Fibroblast of skin of right biceps (primary cell): ENCODE data around the gene DHX30.
"Not testable (repeated sequence)": the region's sequence is repeated elsewhere in the genome, so short reads cannot be mapped to it uniquely, and the experiment has no call there.

Experiments used
- DNase-seq: peaks from one replicate; pipeline ENCODE4 v3.0.0-alpha.2; 2013

The DHX30 gene

GRCh38 chr3:47854720-47855455, 52.0 kb downstream of the DHX30 start:
- no peak for DNase-seq

GRCh38 chr3:47855461-47856383, 52.8 kb downstream of the DHX30 start:
- DNase-seq = no peak

DNA sequence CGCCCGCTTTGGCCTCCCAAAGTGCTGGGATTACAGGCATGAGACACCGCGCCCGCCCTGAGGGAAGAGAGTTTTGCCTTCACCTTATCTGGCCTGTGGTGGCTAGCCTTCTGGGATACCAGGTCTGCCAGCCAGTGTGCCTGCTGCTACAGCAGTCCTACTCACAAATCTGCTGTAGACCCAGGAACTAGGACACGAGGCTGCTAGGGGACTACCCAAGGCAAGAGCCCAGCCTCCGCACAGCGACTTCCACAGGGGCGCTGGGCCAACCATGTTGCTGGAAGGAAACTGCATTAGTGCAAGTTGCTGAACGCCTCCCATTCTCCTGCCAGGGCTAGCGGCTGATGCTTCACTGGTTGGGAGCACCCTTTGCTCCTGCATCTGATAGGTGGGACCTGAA, 53.7 kb downstream of the DHX30 start:
- no peak for DNase-seq

GRCh38 chr3:47857151-47857550, 54.2 kb downstream of the DHX30 start:
- no peak for DNase-seq

DNA sequence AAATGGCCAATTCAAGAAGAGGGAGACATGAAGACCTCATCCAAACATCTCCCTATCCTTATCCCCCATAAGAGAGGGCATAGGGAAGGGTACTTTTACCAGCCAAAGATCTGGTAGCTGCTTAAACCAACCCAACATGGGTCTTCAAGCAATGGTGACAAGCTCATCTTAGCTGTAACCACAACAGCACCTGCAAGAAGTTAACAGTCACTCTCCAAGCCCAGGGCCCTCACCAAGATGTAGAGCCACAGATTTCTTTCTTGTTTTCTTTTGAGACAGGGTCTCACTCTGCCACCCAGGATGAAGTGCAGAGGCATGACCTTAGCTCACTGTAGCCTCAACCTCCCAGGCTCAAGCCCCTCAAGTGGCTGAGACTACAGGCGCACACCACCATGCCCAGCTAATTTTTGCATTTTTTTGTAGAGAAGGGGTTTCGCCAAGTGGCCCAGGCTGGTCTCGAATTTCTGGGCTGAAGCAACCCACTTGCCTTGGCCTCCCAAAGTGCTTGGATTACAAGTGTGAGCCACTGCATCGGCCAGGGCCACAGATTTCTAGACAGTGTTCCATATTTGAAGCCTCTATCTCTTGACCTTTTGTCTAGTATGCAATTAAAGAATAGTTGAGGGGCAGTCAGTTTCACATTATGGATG, 57.1 kb downstream of the DHX30 start:
- DNase-seq = no peak

DNA sequence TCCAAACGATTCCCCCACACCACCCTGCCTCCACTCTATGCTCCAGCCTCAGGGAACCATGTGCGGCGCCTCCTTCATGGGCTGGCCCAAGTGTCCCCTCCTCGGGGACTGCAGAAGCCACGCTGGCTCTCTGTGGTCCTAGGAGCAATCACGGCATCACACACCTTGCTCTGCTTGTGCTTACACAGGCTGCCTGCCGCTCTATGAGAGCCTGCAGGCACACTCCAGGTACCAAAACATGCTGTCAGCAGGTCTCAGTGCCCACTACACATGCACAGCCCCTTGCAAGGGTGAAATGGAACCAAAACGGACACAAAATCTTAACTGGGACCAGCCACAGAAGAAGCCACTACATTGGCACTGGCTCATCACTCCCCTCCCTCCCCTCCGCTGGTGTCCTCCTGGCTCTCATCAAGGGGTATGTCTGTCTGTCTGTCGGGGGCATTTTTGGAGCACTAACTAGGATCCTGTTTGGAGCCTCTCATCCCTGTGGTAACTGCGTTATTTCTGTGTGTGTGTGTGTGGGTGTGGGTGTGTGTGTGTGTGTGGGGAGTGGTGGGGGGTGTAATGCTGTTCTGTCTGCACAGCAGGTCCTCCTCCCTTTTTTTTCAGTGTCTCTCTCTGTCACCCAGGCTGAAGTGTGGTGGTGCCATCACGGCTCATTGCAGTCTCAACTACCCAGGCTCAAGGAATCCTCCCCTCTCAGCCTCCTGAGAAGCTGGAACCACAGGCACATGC, 60.6 kb downstream of the DHX30 start:
- DNase-seq = no peak

DNA sequence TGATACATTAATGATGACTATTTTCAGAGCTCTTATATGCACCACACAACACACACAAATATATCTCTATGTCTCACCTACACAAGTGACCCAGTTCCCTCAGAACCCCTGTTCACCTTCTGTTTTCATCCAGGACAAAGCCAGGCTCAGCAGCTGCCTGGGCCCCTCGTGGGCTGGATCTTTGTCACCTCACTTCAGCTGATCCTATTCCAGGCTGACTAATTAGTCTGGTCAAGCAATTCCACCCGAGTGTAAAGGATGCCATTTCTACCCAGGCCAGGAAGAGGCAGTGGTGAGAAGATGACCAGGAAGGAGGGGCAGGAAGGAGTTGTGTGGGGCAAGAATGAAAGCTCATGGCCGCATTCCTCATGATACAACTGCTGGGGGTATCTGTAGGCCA, 62.3 kb downstream of the DHX30 start:
- DNase-seq = no peak

DNA sequence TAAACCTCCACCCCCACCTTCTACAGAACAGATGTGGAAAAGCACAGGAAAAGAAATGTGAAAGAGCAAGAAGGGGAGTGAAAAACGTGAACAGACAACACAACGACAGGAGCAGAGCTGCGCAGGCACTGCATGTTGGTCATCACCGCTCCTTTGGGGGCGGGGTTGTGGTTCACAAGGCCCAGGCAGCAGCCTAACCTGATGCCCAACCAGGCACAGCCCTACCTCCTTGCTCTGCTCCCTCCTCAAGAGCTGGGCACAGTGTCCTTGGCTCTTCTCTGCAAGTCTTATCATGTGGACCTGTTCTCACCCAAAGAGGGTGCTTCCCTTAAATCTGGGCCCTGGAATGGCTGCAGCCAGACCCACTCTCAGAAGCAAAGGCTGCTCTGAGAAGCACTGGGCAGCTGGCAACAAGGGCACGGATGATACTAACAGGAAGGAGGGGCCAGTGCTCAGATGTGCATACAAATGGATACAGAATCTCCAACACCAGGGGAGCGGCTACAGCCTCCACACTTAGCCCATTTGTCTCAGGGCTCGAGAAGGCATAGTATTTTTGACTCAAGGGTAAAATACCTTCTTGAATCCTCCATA, 64.6 kb downstream of the DHX30 start:
- DNase-seq = no peak

DNA sequence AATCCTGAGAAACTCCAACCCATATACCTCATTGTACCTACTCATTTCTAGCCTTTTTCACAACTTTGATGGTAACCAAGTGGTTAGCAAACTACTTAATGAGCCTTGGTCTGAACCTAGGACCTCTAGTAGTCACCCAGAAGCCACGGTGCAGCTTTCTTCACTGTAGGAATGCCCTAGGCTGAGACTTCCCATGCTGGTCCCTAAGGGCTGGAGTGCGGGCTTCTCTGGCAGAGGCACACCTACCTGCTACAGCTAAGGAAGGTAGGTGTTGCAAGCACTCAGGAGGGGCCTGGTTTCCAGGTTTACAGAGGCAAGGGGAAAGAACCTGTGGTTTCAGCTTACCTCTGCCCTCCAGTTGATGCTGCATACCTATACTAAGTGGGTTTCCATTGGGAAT, 65.4 kb downstream of the DHX30 start:
- DNase-seq = no peak

GRCh38 chr3:47870156-47870555, 67.2 kb downstream of the DHX30 start:
- no peak for DNase-seq

DNA sequence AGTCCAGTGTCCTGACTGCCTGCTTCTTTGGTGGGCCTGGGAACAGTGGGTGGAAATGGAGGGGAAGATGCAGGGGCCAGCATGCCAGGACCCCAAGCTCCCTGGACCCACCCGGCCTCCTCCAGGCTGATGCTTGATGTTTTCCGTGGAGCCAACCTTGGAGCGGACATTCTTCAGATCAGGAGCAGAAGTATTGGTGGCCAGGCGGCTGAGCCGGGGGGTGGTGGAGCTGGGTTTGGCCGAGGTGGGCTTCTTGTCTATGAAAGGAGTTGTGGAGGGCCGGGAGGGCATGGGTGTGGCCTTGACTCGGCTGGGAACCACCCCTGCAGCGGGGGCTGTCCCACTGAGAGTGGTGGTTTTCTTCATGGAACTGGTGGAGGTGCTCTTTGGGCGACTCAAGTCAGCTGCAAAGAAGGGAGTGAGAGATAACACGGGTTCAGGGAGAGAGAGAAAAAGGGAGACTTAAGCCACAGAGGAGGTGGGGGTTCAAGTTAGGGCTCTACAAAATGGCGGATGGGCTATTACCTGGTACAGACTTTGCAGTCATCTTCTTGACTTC, 67.8 kb downstream of the DHX30 start:
- no peak for DNase-seq

- DNase-seq = no peak
These were observed 68.5 kb downstream of the DHX30 start for GRCh38 chr3:47871389-47871788.

- no peak for DNase-seq
These were observed 70.0 kb downstream of the DHX30 start for GRCh38 chr3:47872916-47873315.

DNA sequence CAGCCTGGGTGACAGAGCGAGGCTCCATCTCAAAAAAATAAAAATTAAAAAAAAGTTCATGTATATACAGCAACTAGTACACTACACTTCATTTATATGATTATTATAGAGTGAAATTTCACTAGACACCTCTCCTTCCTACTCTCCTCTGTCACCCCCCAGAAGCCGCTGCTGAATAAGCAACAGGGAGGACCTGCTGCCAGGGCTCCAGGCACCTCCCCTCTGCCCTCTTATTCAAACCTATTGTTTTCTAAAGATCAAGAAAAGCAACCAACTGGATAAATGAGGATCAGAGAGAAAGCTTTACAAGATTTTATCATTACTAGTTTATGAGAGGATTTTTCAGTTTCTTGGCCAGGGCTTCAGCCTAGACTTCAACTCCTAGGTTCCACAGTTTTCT, 71.5 kb downstream of the DHX30 start:
- DNase-seq = no peak

DNA sequence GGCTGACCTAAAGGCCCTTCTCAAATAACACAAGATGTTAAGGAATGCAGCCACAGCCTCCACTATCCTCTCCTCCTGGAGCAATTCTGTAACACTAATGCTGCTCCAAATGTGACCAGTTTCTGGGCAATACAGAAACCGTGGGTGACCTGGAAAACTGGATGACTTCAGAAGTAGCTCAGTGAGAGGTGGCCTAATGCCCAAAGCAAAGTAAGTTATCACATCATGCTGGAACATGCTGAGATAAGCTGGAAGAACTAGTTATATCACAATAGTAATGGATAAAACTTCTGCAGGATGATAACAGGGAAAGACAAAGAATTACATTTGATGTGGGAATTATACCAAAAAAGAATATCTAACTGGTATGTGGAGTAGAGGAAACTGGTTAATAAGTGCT, 72.0 kb downstream of the DHX30 start:
- no peak for DNase-seq

GRCh38 chr3:47877290-47877689, 74.4 kb downstream of the DHX30 start:
- DNase-seq = peak; percentile 32

DNA sequence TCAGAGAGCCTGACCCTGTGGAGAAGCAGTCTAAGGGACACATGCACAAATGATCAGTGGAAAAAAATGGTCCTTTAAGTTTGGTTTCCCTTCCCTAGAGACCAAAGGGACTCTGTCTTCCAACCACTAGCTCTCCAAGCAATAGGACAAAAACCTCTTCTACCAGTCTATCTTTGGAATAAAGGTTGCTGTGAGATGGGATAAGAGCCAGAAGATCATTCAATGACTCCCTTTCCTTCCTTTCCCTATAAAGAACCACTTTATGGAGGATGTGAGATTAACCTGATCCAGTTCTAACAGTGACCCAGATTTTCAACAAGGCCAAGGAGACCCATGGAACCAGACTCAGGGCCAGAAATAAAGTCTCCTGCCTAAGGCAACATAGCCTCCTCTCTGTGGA, 74.8 kb downstream of the DHX30 start:
- no peak for DNase-seq

DNA sequence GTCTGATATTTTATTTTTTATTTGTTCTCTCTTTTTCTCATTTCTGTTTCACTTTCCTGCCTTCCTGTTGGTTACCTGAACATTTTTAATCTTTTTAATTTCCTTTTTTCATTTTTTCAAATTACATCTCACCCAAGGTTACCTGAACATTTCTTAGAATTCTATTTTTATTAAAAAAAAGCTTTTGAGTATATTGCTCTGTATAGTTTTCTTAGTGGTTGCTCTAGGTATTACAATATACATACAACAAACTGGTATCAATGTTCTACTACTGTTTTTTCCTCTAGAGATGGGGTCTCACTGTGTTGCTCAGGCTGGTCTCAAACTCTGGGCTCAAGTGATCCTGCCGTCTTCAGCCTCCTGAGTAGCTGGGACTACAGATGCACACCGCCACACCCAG, 79.4 kb downstream of the DHX30 start:
- no peak for DNase-seq

DNA sequence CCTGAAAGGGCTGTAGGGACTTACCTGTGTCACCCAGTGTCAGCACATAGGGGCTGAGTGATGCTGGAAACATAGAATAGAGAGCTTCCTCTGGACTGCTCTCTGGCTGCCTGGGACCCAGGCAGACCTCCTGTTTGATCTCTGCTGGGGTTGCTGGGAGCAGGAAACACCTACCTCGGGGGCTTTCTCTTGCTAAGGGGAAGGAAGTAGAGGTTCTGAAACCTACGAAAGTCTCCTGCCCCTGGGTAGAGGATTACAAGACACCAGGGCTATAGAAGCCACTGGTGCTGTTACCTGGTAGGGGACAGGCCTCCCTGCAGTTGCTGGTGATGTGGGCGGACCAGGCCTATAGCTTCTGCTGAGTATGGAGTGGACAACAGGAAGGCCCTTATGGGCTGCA, 81.7 kb downstream of the DHX30 start:
- DNase-seq = no peak

DNA sequence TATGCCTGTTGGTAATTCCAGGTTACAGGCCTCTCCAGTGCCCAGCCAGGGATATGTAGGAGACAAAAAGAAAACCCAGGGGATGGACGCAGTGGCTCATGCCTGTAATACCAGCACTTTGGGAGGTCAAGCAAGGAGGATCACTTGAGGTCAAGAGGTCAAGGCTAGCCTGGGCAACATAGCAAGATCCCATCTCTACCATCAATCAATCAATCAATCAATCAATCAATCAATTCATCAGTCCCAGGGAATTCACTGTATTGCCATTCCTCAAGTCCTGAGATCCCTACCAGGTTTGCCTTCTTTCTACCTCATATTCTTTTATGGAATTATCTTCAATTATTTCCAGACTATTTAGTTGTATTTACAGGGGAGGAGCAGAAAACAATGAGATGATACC, 82.2 kb downstream of the DHX30 start:
- no peak for DNase-seq

- not testable (repeated sequence) for DNase-seq
These were observed 85.1 kb downstream of the DHX30 start for GRCh38 chr3:47887991-47888390.
